ENCODE measurements around the gene NOTCH4.

DNA sequence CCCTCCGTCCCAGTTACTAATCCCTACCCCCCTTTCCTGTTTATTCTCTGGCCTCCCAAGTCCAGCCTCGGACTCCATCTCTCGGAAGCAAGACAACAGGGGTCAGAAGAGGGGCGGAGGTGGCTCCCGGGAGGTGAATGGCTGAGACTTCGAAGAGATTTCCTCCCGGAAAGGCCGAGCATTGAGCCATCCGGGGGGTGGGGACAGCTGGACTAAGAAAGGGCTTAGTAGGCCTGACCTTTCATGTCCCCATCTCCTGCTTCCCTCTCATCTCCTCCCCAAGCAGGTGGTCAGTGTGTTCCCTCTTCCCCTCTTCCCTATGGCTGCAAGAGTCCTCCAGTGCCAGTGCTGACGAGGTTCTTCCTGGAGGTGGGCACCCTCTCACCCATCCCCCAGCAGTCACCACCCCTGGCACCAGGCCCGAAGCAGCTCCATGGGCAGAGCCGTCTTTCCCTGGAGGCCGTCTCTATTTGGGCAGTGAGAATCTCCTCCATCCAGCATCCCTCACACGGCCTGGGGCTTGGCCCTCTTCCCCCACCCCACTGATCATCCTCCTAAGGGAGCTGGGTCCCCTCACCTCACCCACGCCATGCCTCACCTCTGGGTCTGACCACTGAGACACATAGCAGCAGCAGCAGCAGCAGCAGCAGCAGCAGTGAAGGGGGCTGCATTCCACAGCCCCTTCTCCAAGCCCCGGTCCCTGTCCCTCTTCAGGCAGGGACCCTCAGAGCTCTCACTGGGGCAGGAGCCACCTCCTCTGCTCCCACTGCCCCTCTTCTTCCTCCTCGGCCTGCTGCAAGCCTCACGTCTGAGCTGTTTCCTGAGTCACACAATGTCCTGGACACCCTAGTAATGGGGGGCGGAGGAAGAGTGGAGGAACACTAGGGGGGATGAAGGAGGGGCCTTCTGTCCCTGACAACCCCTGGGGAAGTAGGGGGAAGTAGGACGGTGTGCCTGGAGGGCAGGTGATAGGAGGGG is at the start of gene NOTCH4:
- TF ChIP-seq, protein P1, sequence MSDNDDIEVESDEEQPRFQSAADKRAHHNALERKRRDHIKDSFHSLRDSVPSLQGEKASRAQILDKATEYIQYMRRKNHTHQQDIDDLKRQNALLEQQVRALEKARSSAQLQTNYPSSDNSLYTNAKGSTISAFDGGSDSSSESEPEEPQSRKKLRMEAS (IDR thresholded peaks at IDR 0.05; ENCODE audit: low read depth, low read length) = no peak
- TF ChIP-seq, protein P2, sequence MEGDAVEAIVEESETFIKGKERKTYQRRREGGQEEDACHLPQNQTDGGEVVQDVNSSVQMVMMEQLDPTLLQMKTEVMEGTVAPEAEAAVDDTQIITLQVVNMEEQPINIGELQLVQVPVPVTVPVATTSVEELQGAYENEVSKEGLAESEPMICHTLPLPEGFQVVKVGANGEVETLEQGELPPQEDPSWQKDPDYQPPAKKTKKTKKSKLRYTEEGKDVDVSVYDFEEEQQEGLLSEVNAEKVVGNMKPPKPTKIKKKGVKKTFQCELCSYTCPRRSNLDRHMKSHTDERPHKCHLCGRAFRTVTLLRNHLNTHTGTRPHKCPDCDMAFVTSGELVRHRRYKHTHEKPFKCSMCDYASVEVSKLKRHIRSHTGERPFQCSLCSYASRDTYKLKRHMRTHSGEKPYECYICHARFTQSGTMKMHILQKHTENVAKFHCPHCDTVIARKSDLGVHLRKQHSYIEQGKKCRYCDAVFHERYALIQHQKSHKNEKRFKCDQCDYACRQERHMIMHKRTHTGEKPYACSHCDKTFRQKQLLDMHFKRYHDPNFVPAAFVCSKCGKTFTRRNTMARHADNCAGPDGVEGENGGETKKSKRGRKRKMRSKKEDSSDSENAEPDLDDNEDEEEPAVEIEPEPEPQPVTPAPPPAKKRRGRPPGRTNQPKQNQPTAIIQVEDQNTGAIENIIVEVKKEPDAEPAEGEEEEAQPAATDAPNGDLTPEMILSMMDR (IDR thresholded peaks at IDR 0.05; ENCODE audit: low read depth, low read length) = no peak
- TF ChIP-seq POLR2A (IDR thresholded peaks at IDR 0.05; ENCODE audit: extremely low read depth, insufficient read length) (no peak), MYC (IDR thresholded peaks at IDR 0.05; ENCODE audit: low read depth, low read length) (no peak)
